ENCODE data around the gene F12.

F12 gene

GRCh38 chr5:177412603-177413233 is 3.4 kb upstream of the F12 start:
- DNase-seq (ENCODE audit: low spot score), result no peak

- DNase-seq (ENCODE audit: low spot score), result no peak
Observed at GRCh38 chr5:177410575-177410974, 1.2 kb upstream of the F12 start.

GRCh38 chr5:177405805-177406204 is 3.6 kb downstream of the F12 start:
- no peak for DNase-seq (ENCODE audit: low spot score)

GRCh38 chr5:177405312-177405711 is 4.1 kb downstream of the F12 start:
- DNase-seq (ENCODE audit: low spot score), result no peak

GRCh38 chr5:177404641-177405179 is 4.7 kb downstream of the F12 start:
- DNase-seq (ENCODE audit: low spot score), result no peak

GRCh38 chr5:177403792-177404640 is 5.3 kb downstream of the F12 start:
- peak; percentile 91 for DNase-seq (ENCODE audit: low spot score)

- peak; percentile 69 for DNase-seq (ENCODE audit: low spot score)
Observed at GRCh38 chr5:177403102-177403791, 6.1 kb downstream of the F12 start.

- peak; percentile 88 for DNase-seq (ENCODE audit: low spot score)
Observed at GRCh38 chr5:177402271-177403043, 6.9 kb downstream of the F12 start.

GRCh38 chr5:177399997-177400868 is 9.1 kb downstream of the F12 start, which contains the start of gene PFN3:
TSS of gene PFN3 (minus strand) at chr5:177400661. CDS start at chr5:177400576, 85 bp downstream.
- DNase-seq (ENCODE audit: low spot score), result no peak

- no peak for DNase-seq (ENCODE audit: low spot score)
Observed at GRCh38 chr5:177397875-177398390, 11.4 kb downstream of the F12 start.

- no peak for DNase-seq (ENCODE audit: low spot score)
Observed at GRCh38 chr5:177396807-177397206, 12.6 kb downstream of the F12 start.

- DNase-seq (ENCODE audit: low spot score), result no peak
Observed at GRCh38 chr5:177396078-177396477, 13.3 kb downstream of the F12 start.

- no peak for DNase-seq (ENCODE audit: low spot score)
Observed at GRCh38 chr5:177393990-177394389, 15.4 kb downstream of the F12 start.

- no peak for DNase-seq (ENCODE audit: low spot score)
Observed at GRCh38 chr5:177393206-177393765, 16.1 kb downstream of the F12 start.

GRCh38 chr5:177392765-177393164 is 16.6 kb downstream of the F12 start:
- DNase-seq (ENCODE audit: low spot score), result no peak

- DNase-seq (ENCODE audit: low spot score), result peak; percentile 89
Observed at GRCh38 chr5:177390363-177391300, 18.7 kb downstream of the F12 start.

GRCh38 chr5:177389241-177390169 is 19.9 kb downstream of the F12 start:
- DNase-seq (ENCODE audit: low spot score), result no peak

- no peak for DNase-seq (ENCODE audit: low spot score)
Observed at GRCh38 chr5:177388521-177389052, 20.8 kb downstream of the F12 start.

All from D341Med (cell line).